DOHH2 (cell line): ENCODE data around the gene GPR55.

Source experiments
- CTCF ChIP-seq: fragments of 200-600 bp; sonication (generic); IDR thresholded peaks from one replicate; pipeline ENCODE4 v1.5.1; 2014; ENCODE audit warnings: antibody characterized with exemption, mild to moderate bottlenecking, low read depth, low read length; ENCODE audit not compliant: poor library complexity, severe bottlenecking
- EZH2phosphoT487 ChIP-seq: fragments of 200-600 bp; sonication (generic); IDR thresholded peaks from 2 replicates; pipeline ENCODE4 v1.6.1; 2017; ENCODE audit warnings: borderline replicate concordance, mild to moderate bottlenecking, antibody characterized with exemption, low read length, moderate library complexity, mixed read lengths

- TF ChIP-seq CTCF (no peak), EZH2phosphoT487 (no peak)
Measured at GRCh38 chr2:230879271-230879882, 45.7 kb downstream of the GPR55 start.
